GM19455 (cell line): Measurements from ENCODE around the gene KIAA0232.
"Not testable (repeated sequence)": the region's sequence is repeated elsewhere in the genome, so short reads cannot be mapped to it uniquely, and the experiment has no call there.

Experiments
- ATAC-seq: cut with Tn5 transposase; IDR thresholded peaks from one replicate; pipeline ENCODE4 v1.9.1; 2021; ENCODE audit not compliant: unreplicated experiment

Gene KIAA0232

DNA sequence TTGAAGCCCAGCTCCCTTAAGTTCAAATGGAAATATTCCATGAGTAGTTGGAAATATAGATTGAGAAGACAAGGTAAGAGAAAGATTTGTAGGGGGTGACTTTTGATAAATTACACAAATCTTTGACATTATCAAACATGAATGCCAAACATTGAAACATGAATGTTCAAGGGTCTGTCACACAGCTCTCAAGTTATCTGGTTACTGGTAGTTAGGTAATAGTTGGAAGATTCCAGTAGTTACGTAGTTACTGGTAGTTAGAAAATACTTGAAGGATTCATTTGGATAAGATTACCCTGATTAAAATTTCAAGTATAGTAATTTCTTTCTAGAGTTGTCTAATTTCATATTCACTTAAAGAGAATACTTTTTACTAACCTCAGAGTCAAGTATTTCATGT is 20.7 kb downstream of the KIAA0232 start:
- no peak for ATAC-seq

DNA sequence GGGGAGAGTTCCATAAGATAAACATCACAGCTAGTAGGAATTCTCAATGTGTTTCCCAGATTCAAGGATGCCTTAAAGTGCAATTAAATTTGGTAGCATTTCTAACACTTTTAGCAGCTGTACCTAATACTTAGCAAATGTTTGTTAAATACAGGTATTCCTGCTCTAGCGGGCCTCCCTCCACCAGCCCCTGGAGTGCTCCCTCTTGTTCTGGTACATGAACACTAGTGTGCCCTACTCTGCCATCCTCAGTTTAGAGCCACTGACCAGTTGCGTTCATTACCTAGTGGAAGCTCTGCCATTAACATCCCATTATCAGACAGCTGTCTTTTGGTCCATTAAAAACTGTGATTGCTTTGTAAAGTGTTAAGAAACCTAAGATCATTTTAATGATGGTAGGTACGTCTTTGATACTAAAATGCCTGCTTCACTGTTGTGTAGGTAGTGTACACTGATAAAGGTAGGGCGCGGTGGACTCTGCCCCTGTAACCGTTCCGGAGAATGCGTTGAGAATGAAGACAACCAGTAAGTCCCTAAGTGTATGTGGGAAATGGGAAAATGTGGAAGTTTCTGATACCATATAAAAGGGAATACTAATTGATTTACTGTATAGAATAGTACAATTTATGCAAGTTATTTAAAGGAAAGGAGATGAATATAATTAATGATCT is 21.7 kb downstream of the KIAA0232 start:
- no peak for ATAC-seq

DNA sequence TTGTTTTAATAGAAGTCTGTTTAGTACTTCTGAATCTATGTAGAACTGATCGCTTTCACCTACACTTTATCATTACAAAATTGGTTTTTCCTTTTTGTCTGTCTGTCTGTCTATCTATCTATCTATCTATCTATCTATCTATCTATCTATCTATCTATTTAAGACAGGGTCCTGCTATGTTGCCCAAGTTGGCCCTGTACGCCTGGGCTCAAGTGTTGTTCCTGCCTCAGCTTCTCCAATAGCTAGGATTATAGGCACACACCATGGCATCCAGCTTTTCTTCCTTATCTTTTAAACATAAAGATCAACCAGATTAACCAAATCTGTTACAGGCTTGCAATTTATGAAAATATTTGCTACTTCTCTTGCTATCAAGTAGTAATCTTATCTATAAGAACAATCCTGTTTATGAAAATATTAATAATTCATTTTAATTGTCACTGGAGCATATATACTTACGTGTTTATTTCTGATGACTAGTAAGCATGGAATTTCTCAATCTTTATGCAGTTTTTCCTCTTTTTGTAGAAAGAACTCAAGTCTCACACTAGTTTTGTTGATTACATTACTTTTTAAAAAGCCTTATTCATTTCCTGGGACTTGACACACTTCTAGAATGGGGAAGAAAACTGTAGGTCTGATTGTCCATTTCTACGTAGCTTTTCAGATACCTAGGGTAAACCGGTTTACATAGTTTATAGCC is 24.5 kb downstream of the KIAA0232 start:
- ATAC-seq: no peak

DNA sequence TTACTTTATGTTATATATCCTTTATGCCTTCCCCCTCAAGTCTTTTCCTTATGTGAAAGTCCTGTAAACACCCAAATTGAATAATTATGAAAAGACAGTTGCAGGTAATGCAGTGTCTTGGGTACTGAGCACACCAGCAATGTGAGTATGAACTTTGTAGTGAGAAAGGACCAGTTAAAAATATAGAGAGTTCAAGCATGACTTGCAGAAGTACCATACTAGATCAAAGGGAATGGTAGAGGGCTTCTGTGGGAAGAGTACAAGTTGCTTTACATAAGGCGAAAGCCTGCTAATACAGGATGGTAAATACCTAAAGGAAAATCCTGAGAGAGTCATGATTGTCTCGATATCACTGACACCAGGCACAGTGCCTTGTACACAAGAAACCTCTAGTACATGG is 25.7 kb downstream of the KIAA0232 start:
- ATAC-seq: no peak

DNA sequence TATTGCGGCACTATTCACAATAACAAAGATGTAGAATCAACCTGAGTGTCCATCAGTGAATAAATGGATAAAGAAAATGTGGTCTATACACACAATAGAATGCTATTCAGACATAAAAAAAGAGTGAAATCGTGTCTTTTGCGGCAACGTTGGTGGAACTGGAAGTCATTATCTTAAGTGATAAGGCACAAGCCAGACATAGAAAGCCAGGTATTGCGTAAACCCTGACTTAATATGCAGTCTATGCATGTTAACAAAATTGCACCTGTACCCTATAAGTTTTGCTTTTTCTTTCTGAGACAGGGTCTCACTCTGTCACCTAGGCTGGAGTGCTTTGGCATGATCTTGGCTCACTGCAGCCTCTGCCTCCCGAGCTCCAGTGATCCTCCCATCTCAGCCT is 28.6 kb downstream of the KIAA0232 start:
- no peak for ATAC-seq

DNA sequence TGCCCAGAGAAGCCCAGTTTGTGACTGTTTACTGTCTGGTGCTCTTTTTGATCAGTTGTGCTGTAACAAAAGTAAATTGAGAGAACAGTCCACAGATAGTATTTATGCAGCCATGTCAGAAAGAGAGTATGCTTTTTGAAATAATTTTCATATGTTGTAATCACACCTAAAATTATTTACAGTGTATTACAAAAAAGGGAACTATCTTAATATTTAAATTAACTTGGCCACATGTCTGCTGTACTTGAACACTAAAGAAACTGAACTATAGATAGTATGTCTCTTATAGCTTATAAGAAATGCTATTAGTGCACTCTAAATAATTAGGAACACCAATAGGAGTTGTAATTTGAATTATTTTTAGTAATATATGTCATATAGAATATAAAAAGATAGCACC is 30.2 kb downstream of the KIAA0232 start:
- ATAC-seq: no peak

DNA sequence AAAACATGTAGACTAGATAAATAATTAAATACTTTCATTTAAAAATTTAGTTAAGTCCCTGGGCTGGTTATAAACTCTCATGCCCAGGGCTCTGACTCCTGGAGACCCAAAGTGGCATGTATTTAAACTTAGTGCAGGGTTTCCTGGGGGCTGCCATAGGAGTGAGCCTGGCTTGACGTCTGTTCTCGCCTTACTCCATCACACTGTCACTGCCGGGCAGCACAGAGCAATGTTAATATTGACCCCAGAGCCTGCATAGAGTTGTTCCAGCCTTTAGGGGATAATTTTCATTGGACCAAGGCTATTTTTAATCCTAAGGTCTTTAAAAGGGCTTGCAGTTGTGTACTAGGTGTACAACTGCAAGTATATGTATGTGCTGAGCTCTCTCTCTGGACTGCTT is 31.2 kb downstream of the KIAA0232 start:
- ATAC-seq: no peak

DNA sequence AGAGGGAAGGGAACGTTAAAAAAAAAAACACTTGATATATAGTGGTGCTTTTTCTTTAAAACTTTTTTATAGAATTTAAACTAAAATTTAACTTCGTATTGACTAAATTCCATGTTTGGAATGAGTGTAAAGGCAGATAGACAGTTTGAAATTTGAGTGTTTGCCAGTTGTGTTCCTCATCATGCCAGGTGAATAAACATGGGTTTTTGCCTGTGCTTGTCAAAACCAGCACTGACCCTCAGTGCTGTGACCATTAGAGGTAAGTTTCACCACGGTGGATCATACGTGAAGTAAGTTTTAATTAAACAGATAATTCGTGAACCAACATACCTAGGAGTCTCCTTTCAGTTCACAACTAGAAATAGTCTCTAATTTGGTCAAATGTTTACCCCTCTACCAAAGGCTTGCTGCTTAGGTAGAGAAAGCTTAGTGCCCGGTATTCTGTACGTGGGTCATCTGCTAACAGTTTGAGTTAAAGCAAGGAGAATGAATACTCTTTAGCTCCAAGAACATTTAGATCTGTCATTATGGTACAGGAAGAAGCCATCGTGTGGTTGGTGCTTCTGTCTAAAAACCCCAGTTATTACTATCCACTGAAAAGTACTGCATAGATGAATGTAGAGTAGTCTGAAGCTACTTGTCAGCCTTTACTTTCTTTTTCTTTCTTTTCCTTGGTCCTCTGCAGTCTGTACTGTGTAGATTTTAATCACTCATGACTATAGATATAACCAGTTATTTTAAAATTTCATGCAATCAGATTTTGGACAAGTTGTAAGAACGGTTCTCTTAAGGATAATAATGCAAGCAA is 32.7 kb downstream of the KIAA0232 start:
- ATAC-seq: no peak

DNA sequence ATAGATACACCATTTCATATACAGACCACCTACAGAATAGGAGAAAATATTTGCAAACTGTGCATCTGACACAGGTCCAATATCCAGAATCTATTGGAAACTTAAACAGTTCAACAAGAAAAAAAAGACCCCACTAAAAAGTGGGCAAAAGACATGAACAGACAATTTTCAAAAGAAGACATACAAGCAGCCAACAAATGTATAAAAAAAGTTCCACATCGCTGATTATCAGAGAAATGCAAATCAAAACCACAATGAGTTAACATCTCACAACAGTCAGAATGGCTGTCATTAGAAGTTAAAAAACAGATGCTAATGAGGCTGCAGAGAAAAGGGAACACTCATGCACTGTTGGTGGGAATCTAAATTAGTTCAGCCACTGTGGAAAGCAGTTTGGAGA is 36.8 kb downstream of the KIAA0232 start:
- ATAC-seq: no peak

DNA sequence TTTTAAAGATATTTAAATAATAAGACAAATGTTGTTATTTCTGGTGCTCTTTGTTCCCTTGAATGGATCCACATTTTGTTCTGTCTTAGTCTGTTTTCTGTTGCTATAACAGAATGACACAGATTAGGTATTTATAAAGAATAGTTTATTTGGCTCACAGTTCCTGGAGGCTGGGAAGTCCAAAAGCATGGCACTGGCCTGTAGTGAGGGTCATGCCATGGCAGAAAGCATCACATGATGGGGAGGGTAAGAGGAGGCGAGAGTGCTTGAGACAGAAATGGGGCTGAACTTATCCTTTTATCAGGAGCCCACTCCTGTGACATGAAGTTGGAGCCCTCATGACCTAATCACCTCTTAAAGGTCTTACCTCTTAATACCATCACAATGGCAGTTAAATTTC is 38.2 kb downstream of the KIAA0232 start:
- ATAC-seq: no peak

DNA sequence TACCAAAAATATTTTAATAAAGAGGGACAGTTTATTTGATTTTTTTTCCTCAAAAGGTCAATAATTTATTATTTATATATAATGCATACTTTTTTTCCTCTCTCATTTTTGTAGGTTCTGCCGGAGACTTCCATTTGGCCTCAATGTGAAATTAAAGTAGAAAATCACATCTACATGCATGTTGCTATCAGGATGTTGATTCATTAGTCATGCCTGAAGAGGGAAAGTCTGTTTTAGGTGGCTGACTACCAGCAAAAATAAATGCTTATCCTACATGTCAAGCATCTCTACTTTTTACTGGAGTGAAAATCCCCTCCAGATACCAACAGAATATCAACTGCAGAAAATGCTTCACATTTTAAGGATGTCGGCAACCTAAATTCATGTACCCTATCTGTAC is 41.5 kb downstream of the KIAA0232 start:
- ATAC-seq: no peak

DNA sequence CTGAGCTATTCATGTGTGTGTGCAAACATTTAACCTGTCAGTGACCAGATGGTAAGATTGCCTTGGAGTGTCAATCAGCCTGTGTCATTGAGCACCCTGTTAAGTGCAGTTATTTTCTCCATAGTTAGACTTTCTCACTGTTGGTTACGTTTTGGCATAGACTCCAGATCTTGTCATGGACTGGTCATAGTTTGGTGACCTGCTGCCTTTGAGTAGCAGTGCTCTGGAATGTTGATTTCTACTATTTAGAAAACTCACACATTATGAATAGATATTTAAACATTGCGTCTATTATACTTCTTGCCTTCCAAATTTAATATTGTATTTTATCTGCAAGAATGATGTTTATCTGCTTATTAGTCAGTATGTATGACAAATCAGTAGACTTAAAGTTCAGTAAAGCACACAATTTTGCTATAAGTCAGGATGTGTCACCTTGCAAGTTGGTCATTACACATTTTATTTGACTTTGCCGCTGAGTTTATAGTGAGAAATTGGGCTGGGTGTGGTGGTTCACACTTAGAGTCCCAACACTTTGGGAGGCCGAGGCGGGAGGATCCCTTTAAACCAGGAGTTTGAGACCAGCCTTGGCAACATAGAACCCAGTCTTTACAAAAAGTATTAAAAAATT is 42.4 kb downstream of the KIAA0232 start:
- no peak for ATAC-seq

DNA sequence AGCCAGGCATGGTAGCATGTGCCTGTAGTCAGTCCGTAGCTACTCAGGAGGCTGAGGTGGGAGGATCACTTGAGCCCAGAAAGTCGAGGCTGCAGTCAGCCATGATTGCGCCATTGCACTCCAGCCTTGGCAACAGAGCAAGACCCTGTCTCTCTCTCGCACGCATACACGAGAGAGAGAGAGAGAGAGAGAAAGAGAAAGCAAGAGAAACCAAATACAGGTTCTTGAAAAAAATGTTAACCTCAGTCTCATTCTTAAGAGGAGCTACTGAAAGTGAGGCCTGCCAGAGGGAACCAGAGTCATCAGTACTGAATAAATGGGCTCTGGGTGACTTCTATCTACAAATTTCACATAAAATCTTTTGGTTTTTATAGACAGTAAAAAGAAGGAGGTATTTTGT is 42.9 kb downstream of the KIAA0232 start:
- ATAC-seq: no peak

DNA sequence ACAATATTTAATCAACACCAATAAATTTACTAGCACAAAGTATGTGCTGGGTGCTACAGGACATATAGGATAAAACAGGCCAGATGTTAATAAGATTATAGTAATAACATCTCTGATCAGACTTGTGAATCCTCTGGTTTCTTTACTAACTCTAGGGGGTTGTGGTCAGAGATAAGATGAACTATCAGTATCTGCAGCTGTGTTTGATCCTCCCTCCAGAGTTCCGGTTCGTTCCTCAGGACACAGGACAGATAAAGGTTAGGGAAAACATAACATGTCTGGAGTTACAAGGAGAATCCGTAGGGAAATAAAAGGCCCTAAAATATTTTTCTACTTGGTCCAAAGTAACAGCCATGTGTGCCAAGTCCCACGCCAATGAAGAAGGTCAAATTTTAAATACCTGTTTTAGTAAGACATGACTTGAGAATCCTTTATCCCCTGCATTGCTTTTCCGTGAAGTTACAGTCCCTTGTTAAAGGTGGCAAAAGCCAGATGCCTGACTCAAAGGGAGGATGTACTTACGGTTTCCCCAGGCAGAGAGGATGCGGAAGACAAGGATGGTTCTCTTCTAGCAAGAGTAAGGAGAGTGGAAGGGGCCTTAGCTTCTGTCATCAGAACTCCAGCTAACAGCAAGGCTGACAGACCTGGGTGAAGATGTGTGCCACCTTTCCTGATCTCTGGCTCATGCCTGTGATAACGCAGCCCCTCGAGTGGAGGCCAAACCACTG is 44.4 kb downstream of the KIAA0232 start:
- no peak for ATAC-seq

DNA sequence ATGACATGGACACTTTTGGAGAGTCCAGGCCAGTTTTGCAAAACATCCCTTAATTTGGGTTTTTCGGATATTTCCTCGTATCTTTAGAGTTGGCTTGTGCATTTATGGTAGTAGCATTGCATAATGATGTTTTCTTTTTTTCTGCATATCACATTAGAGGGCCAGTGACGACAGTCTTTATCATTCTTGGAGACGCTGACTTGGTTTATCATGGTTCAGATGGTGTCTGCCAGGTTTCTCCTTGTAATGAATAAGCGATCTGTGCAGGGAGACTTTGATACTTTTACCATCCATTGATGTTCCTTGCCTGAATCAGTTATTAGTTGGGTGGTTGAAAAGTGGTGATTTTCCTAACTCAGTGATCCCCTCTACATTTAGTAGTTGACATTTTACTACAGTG is 46.6 kb downstream of the KIAA0232 start:
- ATAC-seq: no peak

DNA sequence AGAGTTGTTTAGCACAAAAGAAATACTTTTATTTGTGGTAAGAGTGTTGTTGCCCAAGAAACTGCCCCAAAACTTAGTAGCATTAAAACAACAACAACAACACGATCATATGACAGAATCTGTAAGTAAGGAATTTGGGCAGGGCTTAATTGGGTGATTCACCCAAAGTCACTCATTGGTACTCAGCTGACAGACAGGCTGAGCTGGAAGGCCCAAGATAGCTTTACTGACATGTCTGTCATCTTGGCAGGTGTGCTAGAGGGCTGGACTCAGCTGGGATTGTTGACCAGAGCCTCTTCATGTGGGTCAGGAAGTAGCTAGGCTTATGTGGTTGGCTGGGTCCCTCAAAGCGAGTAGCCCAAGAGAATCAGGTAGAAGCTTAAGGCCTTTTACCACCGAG is 52.3 kb downstream of the KIAA0232 start:
- ATAC-seq: no peak

DNA sequence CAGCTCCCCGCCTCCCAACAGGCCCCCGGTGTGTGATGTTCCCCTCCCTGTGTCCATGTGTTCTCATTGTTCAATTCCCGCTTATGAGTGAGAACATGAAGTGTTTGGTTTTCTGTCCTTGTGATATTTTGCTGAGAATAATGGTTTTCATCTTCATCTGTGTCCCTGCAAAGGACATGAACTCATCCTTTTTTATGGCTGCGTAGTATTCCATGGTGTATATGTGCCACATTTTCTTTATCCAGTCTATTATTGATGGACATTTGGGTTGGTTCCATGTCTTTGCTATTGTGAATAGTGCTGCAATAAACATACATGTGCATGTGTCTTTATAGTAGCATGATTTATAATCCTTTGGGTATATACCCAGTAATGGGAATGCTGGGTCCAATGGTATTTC is 53.1 kb downstream of the KIAA0232 start:
- ATAC-seq: not testable (repeated sequence)

DNA sequence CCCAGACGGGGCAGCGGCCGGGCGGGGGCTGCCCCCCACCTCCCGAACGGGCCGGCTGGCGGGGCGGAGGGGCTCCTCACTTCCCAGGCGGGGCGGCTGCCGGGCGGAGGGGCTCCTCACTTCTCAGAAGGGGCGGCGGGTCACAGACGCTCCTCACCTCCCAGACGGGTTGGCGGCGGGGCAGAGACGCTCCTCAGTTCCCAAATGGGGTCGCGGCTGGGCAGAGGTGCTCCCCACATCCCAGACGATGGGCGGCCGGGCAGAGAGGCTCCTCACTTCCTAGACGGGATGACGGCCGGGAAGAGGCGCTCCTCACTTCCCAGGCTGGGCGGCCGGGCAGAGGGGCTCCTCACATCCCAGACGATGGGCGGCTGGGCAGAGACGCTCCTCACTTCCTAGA is 54.6 kb downstream of the KIAA0232 start:
- ATAC-seq: not testable (repeated sequence)

DNA sequence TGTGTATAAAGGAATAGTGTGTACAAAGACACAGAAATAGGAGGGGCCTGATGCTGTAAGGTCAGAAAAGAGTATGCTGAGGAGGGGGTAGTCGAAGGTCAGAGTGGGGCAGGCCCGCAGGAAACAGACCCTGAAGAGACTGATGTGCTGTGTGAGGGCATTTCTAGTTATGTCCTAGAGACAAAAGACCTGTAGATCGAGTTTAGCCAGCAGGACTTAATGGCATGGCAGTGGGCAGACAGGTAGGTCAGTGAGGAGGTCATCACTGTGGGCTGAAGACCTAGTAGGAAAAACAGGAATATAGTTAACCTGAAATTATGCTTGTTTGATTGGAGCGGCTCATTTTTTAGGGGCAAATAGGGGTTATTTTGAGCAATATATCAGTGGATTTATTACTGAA is 57.1 kb downstream of the KIAA0232 start:
- ATAC-seq: no peak

DNA sequence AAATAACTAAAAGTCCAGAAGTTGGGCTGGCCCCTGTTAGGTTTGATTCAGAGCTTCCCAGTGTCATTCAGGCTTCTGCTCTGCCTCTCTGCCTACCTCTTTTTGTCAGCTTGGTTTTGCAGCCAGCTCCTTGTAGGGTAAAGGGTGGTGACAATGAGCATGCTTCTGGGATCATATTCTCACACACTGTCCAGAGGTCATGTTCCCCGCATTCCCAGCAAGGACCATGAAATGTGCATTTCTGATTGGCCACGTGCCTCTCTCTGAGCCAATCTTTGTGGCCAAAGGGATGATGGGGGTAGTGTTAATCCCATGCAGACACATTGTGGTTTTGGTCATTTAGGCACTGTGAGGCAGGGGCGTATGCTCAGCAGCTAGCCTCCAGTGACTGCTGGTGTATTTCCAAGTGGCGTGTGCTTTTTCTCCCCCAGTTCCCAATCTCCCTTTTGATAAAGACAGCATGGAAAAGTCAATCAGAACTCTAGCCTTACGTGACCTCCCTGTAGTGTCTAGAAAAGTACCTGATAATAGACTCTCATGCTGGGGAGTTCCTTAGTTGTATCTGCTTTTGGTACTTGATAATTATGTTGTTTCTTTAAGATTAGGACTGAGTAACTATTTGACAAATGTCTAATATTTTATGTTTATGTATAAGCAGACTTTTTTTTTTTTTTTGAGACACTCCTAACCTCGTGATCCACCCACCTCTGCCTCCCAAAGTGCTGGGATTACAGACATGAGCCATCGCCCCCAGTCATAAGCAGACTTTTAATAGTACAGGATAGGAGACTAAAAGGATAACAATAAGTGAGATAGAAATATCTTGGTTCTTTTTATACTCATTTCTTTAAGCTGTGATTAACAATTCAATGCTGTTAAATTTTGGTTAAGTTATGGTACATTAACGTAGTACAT is 57.8 kb downstream of the KIAA0232 start:
- no peak for ATAC-seq
